GM19452 (cell line): Measurements from ENCODE around the gene VAMP2.

Source experiments
- ATAC-seq: cut with Tn5 transposase; IDR thresholded peaks from one replicate; pipeline ENCODE4 v1.9.1; 2021; ENCODE audit not compliant: unreplicated experiment

The VAMP2 gene

GRCh38 chr17:8155996-8156245 is 6.8 kb downstream of the VAMP2 start:
- no peak for ATAC-seq

GRCh38 chr17:8155231-8155995 is 7.3 kb downstream of the VAMP2 start:
- ATAC-seq: no peak

- ATAC-seq: no peak
Measured at GRCh38 chr17:8154608-8155155, 8.1 kb downstream of the VAMP2 start.

DNA sequence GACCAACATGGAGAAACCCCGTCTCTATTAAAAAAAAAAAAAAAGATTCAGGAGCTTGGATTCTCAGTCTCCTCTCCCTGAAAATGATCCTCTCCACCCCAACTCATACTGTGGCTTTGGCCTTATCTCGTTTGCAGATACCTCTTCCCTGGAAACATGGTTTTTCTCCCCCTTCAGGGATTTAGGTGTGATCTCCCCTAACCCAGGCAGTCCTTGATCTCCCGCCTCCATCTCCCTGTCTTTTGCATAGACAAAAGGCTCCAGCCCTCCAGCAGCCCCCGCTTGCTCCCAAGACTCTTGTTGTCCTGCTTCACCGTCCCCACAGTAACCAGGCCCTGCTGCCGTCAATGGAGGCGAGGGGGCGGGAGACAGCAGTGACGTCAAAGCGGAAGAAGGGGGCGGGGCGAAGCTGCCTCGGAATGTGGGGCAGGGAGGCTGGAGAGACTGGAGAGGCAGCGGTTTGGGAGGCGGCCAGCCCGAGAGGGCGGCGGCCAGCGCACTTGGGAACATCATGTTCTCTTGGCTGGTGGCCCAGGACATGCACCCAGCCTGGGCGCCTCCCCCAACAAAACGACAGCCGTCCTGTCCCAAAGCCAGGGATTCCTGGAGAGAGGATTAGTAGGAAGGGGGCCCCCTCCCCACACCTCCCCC is 8.7 kb downstream of the VAMP2 start:
- no peak for ATAC-seq

GRCh38 chr17:8153525-8153956 is 9.2 kb downstream of the VAMP2 start:
- ATAC-seq: no peak

GRCh38 chr17:8153031-8153451 is 9.7 kb downstream of the VAMP2 start:
- no peak for ATAC-seq

GRCh38 chr17:8152112-8152775 is 10.5 kb downstream of the VAMP2 start, which contains the start of gene PER1:
TSS of gene PER1 (minus strand) at chr17:8152404. CDS start at chr17:8150706, 1,698 bp downstream.
- no peak for ATAC-seq

- no peak for ATAC-seq
Measured at GRCh38 chr17:8151641-8152111, 11.1 kb downstream of the VAMP2 start.

GRCh38 chr17:8151120-8151640 is 11.6 kb downstream of the VAMP2 start:
- peak; percentile 43 for ATAC-seq

GRCh38 chr17:8150194-8151119 is 12.3 kb downstream of the VAMP2 start:
- no peak for ATAC-seq

GRCh38 chr17:8149419-8150193 is 13.1 kb downstream of the VAMP2 start:
- ATAC-seq: no peak

DNA sequence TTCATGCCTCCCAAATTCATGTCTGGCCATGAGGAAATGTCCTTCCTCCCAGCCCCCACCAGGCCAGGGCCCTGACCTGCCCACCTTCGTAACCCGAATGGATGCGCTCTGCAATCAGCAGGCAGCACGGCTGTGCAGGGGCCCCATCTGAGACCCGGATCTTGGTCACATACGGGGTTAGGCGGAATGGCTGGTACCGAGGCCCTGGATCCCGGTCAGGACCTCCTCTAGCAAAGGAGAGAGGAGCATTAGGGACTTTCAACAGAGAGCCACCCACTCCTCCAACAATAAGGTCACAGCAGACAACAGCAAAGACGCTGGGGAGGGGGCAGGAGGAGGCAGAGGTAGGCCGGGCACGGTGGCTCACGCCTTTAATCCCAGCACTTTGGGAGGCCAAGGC is 14.2 kb downstream of the VAMP2 start:
- no peak for ATAC-seq

- ATAC-seq: no peak
Measured at GRCh38 chr17:8147805-8148404, 14.8 kb downstream of the VAMP2 start.

- ATAC-seq: no peak
Measured at GRCh38 chr17:8147141-8147804, 15.5 kb downstream of the VAMP2 start.

DNA sequence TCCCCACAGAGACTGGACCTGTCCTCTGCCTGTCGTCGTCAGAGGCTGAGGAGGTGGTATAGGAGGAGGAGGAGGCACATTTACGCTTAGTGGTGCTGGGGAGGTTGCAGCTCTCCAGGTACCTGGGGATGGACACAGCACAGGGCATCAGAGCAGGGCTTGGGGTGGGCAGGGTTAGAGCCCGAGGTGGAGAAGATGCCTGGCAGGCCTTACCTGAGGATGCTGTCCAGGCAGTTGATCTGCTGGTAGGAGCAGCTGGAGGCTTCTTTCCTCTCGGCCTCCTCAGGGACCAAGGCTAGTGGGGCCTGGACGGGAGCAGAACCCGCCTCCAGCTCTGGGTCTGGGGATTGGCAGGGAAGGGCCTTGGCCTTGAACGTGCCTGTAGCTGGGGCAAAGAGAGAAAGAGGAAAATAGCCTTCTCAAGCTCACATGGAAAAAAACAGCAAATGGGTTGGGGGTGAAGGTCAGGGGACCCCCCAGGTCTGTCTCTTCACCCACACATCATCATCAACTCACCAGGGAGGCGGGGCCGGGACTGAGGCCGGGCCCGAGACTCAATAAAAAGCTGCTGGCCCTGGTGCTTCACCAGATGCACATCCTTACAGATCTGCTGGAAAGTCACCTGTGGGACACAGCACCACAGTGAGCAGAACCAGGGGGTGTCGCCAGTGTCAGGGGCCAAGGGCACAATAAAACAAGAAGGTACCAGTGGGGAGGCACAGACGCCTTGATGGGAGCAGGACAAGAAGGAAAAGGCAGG is 16.2 kb downstream of the VAMP2 start:
- no peak for ATAC-seq

GRCh38 chr17:8145811-8146210 is 16.9 kb downstream of the VAMP2 start:
- ATAC-seq: no peak

DNA sequence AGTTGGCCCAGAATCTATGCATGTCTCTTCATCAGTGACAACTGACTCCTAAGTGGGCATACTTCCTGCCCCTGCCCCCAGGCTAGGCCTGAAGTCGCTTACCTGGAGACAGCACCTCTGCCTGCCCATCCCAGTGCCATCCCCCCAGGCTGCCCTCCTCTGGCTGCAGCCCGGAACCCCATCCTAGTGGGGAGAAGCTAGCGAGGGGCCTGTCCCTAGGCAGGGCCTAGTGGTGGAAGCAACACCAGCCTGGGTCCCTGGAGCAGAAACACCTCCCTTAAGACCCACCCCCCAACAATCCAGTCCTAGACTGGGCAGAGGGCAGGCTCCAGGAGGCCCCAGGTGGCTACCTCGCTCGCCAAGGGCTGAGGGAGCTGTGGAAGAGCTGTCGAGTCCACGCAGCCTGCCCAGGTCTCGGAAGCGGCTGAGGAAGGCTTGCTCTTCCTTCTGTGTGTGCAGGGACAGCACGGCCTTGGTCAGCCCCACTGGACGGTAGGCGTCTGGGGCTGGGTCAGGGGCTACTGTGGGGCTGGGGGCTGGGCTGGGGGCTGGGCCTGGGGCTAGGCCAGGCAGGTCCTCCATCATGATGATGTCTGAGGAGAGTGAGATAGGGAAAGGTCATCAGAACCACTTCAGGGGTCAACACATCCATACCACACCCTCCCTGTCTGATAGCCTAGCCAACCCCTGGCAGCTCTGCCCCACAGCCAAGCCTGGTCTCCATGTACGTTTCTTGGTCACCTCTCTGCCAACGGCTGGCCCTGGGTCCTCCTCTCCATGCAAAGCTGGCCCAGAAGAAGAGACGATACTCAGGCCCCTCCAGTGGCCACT is 18.1 kb downstream of the VAMP2 start:
- ATAC-seq: no peak
